ENCODE data around the gene GABRE. TPM values are rescaled to one million over a fixed set of nuclear protein-coding genes. Genes with fewer than 3 reads are reported as not detected.

GABRE gene
- total RNA-seq, 1 donor = 33.3 TPM

GRCh38 chrX:151962034-151962433 is 12.4 kb downstream of the GABRE start:
- H3K4me3 ChIP-seq (ENCODE audit: insufficient read depth, low read length) = no peak overlapping the region
- no peak for TF ChIP-seq CTCF (IDR thresholded peaks at IDR 0.05; ENCODE audit: extremely low read depth, low read depth, low read length)
- H3K4me2 ChIP-seq (ENCODE audit: insufficient read depth, low read length) = no peak overlapping the region
- no peaks in the 10 kb centered on the region for H3K9me3 ChIP-seq (ENCODE audit: low read depth, low read length)
- no peak for DNase-seq (ENCODE audit: insufficient read length, low spot score, missing footprints)
- no peaks in the 10 kb centered on the region for H3K27me3 ChIP-seq (ENCODE audit: insufficient read depth, low read length)
- H3K79me2 ChIP-seq (ENCODE audit: insufficient read depth, low read length) = no peaks in the 10 kb centered on the region
- no peaks in the 10 kb centered on the region for H4K20me1 ChIP-seq (ENCODE audit: insufficient read depth, low read length)
- H3K4me1 ChIP-seq (ENCODE audit: insufficient read depth, low read length) = no peaks in the 10 kb centered on the region
- peaks cover 63% of the 10 kb centered on the region for H3K36me3 ChIP-seq (ENCODE audit: insufficient read depth, low read length)
- no peak overlapping the region for H3K27ac ChIP-seq (ENCODE audit: low read depth, low read length)
- H2AFZ ChIP-seq (ENCODE audit: low read length) = no peak overlapping the region

GRCh38 chrX:151958101-151958500 is 16.4 kb downstream of the GABRE start:
- Histone ChIP-seq H3K36me3 (ENCODE audit: insufficient read depth, low read length) (peaks cover 81% of the 10 kb centered on the region), H3K4me2 (ENCODE audit: insufficient read depth, low read length) (no peak overlapping the region), H3K79me2 (ENCODE audit: insufficient read depth, low read length) (no peaks in the 10 kb centered on the region), H3K27ac (ENCODE audit: low read depth, low read length) (no peak overlapping the region), H4K20me1 (ENCODE audit: insufficient read depth, low read length) (no peaks in the 10 kb centered on the region), H2AFZ (ENCODE audit: low read length) (no peak overlapping the region), H3K27me3 (ENCODE audit: insufficient read depth, low read length) (no peaks in the 10 kb centered on the region), H3K4me3 (ENCODE audit: insufficient read depth, low read length) (no peak overlapping the region), H3K9me3 (ENCODE audit: low read depth, low read length) (no peaks in the 10 kb centered on the region), H3K4me1 (ENCODE audit: insufficient read depth, low read length) (no peaks in the 10 kb centered on the region)
- TF ChIP-seq CTCF (IDR thresholded peaks at IDR 0.05; ENCODE audit: extremely low read depth, low read depth, low read length) = no peak
- DNase-seq (ENCODE audit: insufficient read length, low spot score, missing footprints) = no peak

- H4K20me1 ChIP-seq (ENCODE audit: insufficient read depth, low read length) = no peaks in the 10 kb centered on the region
- DNase-seq (ENCODE audit: insufficient read length, low spot score, missing footprints) = no peak
- H3K79me2 ChIP-seq (ENCODE audit: insufficient read depth, low read length) = no peaks in the 10 kb centered on the region
- H3K4me1 ChIP-seq (ENCODE audit: insufficient read depth, low read length) = no peaks in the 10 kb centered on the region
- H3K9me3 ChIP-seq (ENCODE audit: low read depth, low read length) = no peaks in the 10 kb centered on the region
- no peak overlapping the region for H3K4me3 ChIP-seq (ENCODE audit: insufficient read depth, low read length)
- H2AFZ ChIP-seq (ENCODE audit: low read length) = no peak overlapping the region
- H3K4me2 ChIP-seq (ENCODE audit: insufficient read depth, low read length) = no peak overlapping the region
- peaks cover 61% of the 10 kb centered on the region for H3K36me3 ChIP-seq (ENCODE audit: insufficient read depth, low read length)
- no peak overlapping the region for H3K27ac ChIP-seq (ENCODE audit: low read depth, low read length)
- H3K27me3 ChIP-seq (ENCODE audit: insufficient read depth, low read length) = no peaks in the 10 kb centered on the region
- TF ChIP-seq CTCF (IDR thresholded peaks at IDR 0.05; ENCODE audit: extremely low read depth, low read depth, low read length) = no peak
Measured at GRCh38 chrX:151954730-151955129, 19.7 kb downstream of the GABRE start.

GRCh38 chrX:151938172-151938571 is 36.3 kb downstream of the GABRE start:
- Histone ChIP-seq H3K4me1 (ENCODE audit: insufficient read depth, low read length) (no peaks in the 10 kb centered on the region), H3K36me3 (ENCODE audit: insufficient read depth, low read length) (no peaks in the 10 kb centered on the region), H3K27ac (ENCODE audit: low read depth, low read length) (no peak overlapping the region), H3K9me3 (ENCODE audit: low read depth, low read length) (no peaks in the 10 kb centered on the region), H3K4me3 (ENCODE audit: insufficient read depth, low read length) (no peak overlapping the region), H3K79me2 (ENCODE audit: insufficient read depth, low read length) (no peaks in the 10 kb centered on the region), H3K4me2 (ENCODE audit: insufficient read depth, low read length) (no peak overlapping the region), H2AFZ (ENCODE audit: low read length) (no peak overlapping the region), H4K20me1 (ENCODE audit: insufficient read depth, low read length) (no peaks in the 10 kb centered on the region), H3K27me3 (ENCODE audit: insufficient read depth, low read length) (no peaks in the 10 kb centered on the region)
- DNase-seq (ENCODE audit: insufficient read length, low spot score, missing footprints) = no peak
- TF ChIP-seq CTCF (IDR thresholded peaks at IDR 0.05; ENCODE audit: extremely low read depth, low read depth, low read length) = no peak

Data from osteoblast (primary cell).